OCI-LY7 (cell line): ENCODE measurements around the gene APLN.

Source experiments
- CTCF ChIP-seq: fragments of 200-600 bp; sonication (generic); conservative IDR thresholded peaks from 2 replicates; pipeline ENCODE4 v1.5.1; 2014; ENCODE audit warnings: mild to moderate bottlenecking, antibody characterized with exemption, low read length, moderate library complexity, mixed read lengths
- EZH2phosphoT487 ChIP-seq: fragments of 200-600 bp; sonication (generic); IDR thresholded peaks from 2 replicates; pipeline ENCODE4 v1.6.1; 2018; ENCODE audit warnings: low read depth, borderline replicate concordance, mild to moderate bottlenecking, mixed run types, antibody characterized with exemption, low read length, moderate library complexity, mixed read lengths

GRCh38 chrX:129682979-129683378 lies 28.2 kb upstream of the APLN start:
- TF ChIP-seq CTCF = no peak
- no peak for TF ChIP-seq EZH2phosphoT487
